Neural crest cell (in vitro differentiated cells): ENCODE data around the gene TIMM21. TPM values are rescaled to one million over a fixed set of nuclear protein-coding genes. Genes with fewer than 3 reads are reported as not detected.

Experiments
- DNase-seq: peaks from one replicate; pipeline ENCODE4 v3.0.0; 2021; ENCODE audit warnings: low read depth, mixed read lengths, low spot score
- H3K27ac Mint-ChIP-seq: one replicate; pipeline ENCODE4 v1.8.0; 2021; ENCODE audit warnings: mild to moderate bottlenecking, mixed read lengths; ENCODE audit not compliant: unreplicated experiment
- H3K27me3 Mint-ChIP-seq: 2 replicates; pipeline ENCODE4 v1.8.0; 2021; ENCODE audit warnings: low read depth, mild to moderate bottlenecking, mixed read lengths
- H3K36me3 Mint-ChIP-seq: 2 replicates; pipeline ENCODE4 v1.8.0; 2021; ENCODE audit warnings: low read depth, mild to moderate bottlenecking, mixed read lengths
- H3K4me1 Mint-ChIP-seq: 2 replicates; pipeline ENCODE4 v1.8.0; 2021; ENCODE audit warnings: mixed read lengths
- H3K4me3 Mint-ChIP-seq: one replicate; pipeline ENCODE4 v1.8.0; 2021; ENCODE audit warnings: mild to moderate bottlenecking, mixed read lengths
- H3K9me3 Mint-ChIP-seq: 2 replicates; pipeline ENCODE4 v1.8.0; 2021; ENCODE audit warnings: mixed read lengths
- CTCF ChIP-seq: fragments of 200-600 bp; sonication (generic); conservative IDR thresholded peaks from 2 replicates; pipeline ENCODE4 v1.5.0; 2021; ENCODE audit warnings: antibody characterized with exemption, mild to moderate bottlenecking
- total RNA-seq: library from RNA; stranded (reverse); gene quantifications from 2 replicates; pipeline ENCODE4 v1.2.1, GENCODE V29; 2021

Gene TIMM21
- total RNA-seq, 1 donor from 2014 or later, result 42.4 TPM

GRCh38 chr18:74186661-74187060 lies 38.3 kb downstream of the TIMM21 start:
- Mint-ChIP-seq H3K27me3 (peaks cover 22% of the 10 kb centered on the region), H3K27ac (no peak overlapping the region), H3K4me1 (no peaks in the 10 kb centered on the region), H3K36me3 (no peaks in the 10 kb centered on the region), H3K9me3 (no peaks in the 10 kb centered on the region), H3K4me3 (no peak overlapping the region)
- no peak for TF ChIP-seq CTCF
- no peak for DNase-seq

DNA sequence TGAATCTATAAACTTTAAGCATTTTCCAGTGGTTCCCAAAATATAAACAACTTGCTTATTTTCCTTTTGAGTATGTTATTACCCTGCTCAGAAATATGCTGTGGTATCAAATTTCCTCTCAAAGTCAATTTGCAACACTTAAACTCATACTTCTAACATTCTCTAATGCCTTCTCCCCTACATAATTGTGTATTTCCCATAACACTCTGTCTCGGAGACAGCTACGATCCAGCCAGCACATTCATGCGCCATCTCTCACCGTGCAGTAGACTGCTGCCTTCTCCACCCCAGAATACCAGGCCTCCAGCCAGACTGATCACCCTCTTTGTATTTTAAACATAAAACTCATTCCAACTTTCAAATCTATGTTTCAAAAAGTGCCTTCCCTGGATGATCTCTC lies 41.8 kb downstream of the TIMM21 start:
- H3K4me3 Mint-ChIP-seq, result no peak overlapping the region
- H3K4me1 Mint-ChIP-seq, result no peaks in the 10 kb centered on the region
- H3K36me3 Mint-ChIP-seq, result no peaks in the 10 kb centered on the region
- no peak for DNase-seq
- H3K27me3 Mint-ChIP-seq, result peaks cover 20% of the 10 kb centered on the region
- no peak overlapping the region for H3K27ac Mint-ChIP-seq
- H3K9me3 Mint-ChIP-seq, result no peaks in the 10 kb centered on the region
- no peak for TF ChIP-seq CTCF

GRCh38 chr18:74191577-74191976 lies 43.3 kb downstream of the TIMM21 start:
- H3K4me1 Mint-ChIP-seq, result peaks cover 4% of the 10 kb centered on the region
- no peak overlapping the region for H3K27ac Mint-ChIP-seq
- H3K9me3 Mint-ChIP-seq, result no peaks in the 10 kb centered on the region
- no peaks in the 10 kb centered on the region for H3K36me3 Mint-ChIP-seq
- H3K4me3 Mint-ChIP-seq, result no peak overlapping the region
- TF ChIP-seq CTCF, result no peak
- peaks cover 15% of the 10 kb centered on the region for H3K27me3 Mint-ChIP-seq
- no peak for DNase-seq

- no peaks in the 10 kb centered on the region for H3K9me3 Mint-ChIP-seq
- no peaks in the 10 kb centered on the region for H3K36me3 Mint-ChIP-seq
- H3K27me3 Mint-ChIP-seq, result peaks cover 14% of the 10 kb centered on the region
- DNase-seq, result no peak
- TF ChIP-seq CTCF, result no peak
- H3K4me3 Mint-ChIP-seq, result no peak overlapping the region
- H3K27ac Mint-ChIP-seq, result no peak overlapping the region
- peaks cover 4% of the 10 kb centered on the region for H3K4me1 Mint-ChIP-seq
Measured at GRCh38 chr18:74194691-74195090, 46.4 kb downstream of the TIMM21 start.

- peak; percentile 23 for DNase-seq
- Mint-ChIP-seq H3K36me3 (no peaks in the 10 kb centered on the region), H3K27ac (no peak overlapping the region), H3K9me3 (no peaks in the 10 kb centered on the region), H3K27me3 (peaks cover 14% of the 10 kb centered on the region), H3K4me3 (peak overlapping the region; percentile 9), H3K4me1 (peaks cover 4% of the 10 kb centered on the region)
- peak; percentile 98 for TF ChIP-seq CTCF
Measured at GRCh38 chr18:74196220-74197119, 48.1 kb downstream of the TIMM21 start.
